ENCODE results near the gene STPG3. TPM values are rescaled to one million over a fixed set of nuclear protein-coding genes. Genes with fewer than 3 reads are reported as not detected.

STPG3 gene
- total and polyA plus RNA-seq, 9 of the 15 experiments (the other 6 are each of a cell fraction or from before 2014, with no cell fraction given) = not detected

GRCh38 chr9:137205126-137206069 lies 45.7 kb upstream of the STPG3 start, which contains the start of the genes NDOR1 and TMEM203 (continued):
- TF ChIP-seq, protein P1, sequence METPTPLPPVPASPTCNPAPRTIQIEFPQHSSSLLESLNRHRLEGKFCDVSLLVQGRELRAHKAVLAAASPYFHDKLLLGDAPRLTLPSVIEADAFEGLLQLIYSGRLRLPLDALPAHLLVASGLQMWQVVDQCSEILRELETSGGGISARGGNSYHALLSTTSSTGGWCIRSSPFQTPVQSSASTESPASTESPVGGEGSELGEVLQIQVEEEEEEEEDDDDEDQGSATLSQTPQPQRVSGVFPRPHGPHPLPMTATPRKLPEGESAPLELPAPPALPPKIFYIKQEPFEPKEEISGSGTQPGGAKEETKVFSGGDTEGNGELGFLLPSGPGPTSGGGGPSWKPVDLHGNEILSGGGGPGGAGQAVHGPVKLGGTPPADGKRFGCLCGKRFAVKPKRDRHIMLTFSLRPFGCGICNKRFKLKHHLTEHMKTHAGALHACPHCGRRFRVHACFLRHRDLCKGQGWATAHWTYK (CRISPR knock-in tag; IDR thresholded peaks at IDR 0.05) = 0 out of 2 replicates have a peak, but pooled peaks have one; percentile 31
- TF ChIP-seq ETV1 (tag; conservative IDR thresholded peaks at IDR 0.05; ENCODE audit: low read depth) (peak; percentile 71), SLC30A9 (CRISPR knock-in tag; IDR thresholded peaks at IDR 0.05) (no peak), POLR2A (conservative IDR thresholded peaks at IDR 0.05) (peak; percentile 85), NONO (IDR thresholded peaks at IDR 0.05; ENCODE audit: low read depth in 2 of 2, low read length in 1 of 2) (peak; percentile 28 to 73; a peak in 2 of 4 replicates), KHSRP (IDR thresholded peaks at IDR 0.05) (0 out of 2 replicates have a peak, but pooled peaks have one; percentile 56)
- TF ChIP-seq, protein P2, sequence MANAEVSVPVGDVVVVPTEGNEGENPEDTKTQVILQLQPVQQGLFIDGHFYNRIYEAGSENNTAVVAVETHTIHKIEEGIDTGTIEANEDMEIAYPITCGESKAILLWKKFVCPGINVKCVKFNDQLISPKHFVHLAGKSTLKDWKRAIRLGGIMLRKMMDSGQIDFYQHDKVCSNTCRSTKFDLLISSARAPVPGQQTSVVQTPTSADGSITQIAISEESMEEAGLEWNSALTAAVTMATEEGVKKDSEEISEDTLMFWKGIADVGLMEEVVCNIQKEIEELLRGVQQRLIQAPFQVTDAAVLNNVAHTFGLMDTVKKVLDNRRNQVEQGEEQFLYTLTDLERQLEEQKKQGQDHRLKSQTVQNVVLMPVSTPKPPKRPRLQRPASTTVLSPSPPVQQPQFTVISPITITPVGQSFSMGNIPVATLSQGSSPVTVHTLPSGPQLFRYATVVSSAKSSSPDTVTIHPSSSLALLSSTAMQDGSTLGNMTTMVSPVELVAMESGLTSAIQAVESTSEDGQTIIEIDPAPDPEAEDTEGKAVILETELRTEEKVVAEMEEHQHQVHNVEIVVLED (CRISPR knock-in tag; IDR thresholded peaks at IDR 0.05) = peak; percentile 65
- TF ChIP-seq, protein P3, sequence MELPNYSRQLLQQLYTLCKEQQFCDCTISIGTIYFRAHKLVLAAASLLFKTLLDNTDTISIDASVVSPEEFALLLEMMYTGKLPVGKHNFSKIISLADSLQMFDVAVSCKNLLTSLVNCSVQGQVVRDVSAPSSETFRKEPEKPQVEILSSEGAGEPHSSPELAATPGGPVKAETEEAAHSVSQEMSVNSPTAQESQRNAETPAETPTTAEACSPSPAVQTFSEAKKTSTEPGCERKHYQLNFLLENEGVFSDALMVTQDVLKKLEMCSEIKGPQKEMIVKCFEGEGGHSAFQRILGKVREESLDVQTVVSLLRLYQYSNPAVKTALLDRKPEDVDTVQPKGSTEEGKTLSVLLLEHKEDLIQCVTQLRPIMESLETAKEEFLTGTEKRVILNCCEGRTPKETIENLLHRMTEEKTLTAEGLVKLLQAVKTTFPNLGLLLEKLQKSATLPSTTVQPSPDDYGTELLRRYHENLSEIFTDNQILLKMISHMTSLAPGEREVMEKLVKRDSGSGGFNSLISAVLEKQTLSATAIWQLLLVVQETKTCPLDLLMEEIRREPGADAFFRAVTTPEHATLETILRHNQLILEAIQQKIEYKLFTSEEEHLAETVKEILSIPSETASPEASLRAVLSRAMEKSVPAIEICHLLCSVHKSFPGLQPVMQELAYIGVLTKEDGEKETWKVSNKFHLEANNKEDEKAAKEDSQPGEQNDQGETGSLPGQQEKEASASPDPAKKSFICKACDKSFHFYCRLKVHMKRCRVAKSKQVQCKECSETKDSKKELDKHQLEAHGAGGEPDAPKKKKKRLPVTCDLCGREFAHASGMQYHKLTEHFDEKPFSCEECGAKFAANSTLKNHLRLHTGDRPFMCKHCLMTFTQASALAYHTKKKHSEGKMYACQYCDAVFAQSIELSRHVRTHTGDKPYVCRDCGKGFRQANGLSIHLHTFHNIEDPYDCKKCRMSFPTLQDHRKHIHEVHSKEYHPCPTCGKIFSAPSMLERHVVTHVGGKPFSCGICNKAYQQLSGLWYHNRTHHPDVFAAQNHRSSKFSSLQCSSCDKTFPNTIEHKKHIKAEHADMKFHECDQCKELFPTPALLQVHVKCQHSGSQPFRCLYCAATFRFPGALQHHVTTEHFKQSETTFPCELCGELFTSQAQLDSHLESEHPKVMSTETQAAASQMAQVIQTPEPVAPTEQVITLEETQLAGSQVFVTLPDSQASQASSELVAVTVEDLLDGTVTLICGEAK (IDR thresholded peaks at IDR 0.05) = peak; percentile 97
- TF ChIP-seq, protein P3 (CRISPR knock-in tag; IDR thresholded peaks at IDR 0.05) = no peak
- TF ChIP-seq, protein P4, sequence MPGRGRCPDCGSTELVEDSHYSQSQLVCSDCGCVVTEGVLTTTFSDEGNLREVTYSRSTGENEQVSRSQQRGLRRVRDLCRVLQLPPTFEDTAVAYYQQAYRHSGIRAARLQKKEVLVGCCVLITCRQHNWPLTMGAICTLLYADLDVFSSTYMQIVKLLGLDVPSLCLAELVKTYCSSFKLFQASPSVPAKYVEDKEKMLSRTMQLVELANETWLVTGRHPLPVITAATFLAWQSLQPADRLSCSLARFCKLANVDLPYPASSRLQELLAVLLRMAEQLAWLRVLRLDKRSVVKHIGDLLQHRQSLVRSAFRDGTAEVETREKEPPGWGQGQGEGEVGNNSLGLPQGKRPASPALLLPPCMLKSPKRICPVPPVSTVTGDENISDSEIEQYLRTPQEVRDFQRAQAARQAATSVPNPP (IDR thresholded peaks at IDR 0.05; ENCODE audit: borderline replicate concordance, insufficient read depth, insufficient read length) = no peak
